SJSA1 (cell line): ENCODE data around the gene PRR16. TPM values are rescaled to one million over a fixed set of nuclear protein-coding genes. Genes with fewer than 3 reads are reported as not detected.
"Not testable (repeated sequence)": the region's sequence is repeated elsewhere in the genome, so short reads cannot be mapped to it uniquely, and the experiment has no call there.

Source experiments
- DNase-seq, 2 experiments: peaks; one replicate each; pipeline ENCODE4 v3.0.0-alpha.2; 2015 to 2020; ENCODE audit warnings: low spot score in 2 of 2, low read depth in 1 of 2
- H3K27ac ChIP-seq: fragments of 250-450 bp; sonication (Bioruptor Pico); 2 replicates; pipeline ENCODE4 v1.5.1; 2020; ENCODE audit warnings: mild to moderate bottlenecking, moderate library complexity
- H3K27me3 ChIP-seq: fragments of 250-450 bp; sonication (Bioruptor Pico); replicated peaks from 2 replicates; pipeline ENCODE4 v1.5.1; 2020; ENCODE audit warnings: mild to moderate bottlenecking, moderate library complexity
- H3K36me3 ChIP-seq: fragments of 250-450 bp; sonication (Bioruptor Pico); 2 replicates; pipeline ENCODE4 v1.5.1; 2020; ENCODE audit warnings: mild to moderate bottlenecking
- H3K4me1 ChIP-seq: fragments of 250-450 bp; sonication (Bioruptor Pico); replicated peaks from 2 replicates; pipeline ENCODE4 v1.6.1; 2021; ENCODE audit warnings: mild to moderate bottlenecking
- H3K4me3 ChIP-seq: fragments of 250-450 bp; sonication (Bioruptor Pico); 2 replicates; pipeline ENCODE4 v1.5.1; 2020; ENCODE audit warnings: mild to moderate bottlenecking
- H3K9me3 ChIP-seq: fragments of 250-450 bp; sonication (Bioruptor Pico); replicated peaks from 2 replicates; pipeline ENCODE4 v1.5.1; 2020; ENCODE audit warnings: mild to moderate bottlenecking
- total RNA-seq: library from RNA; depleted of rRNA; stranded (reverse); fragments of >200 nt; shearing (Covaris generic); gene quantifications from 2 replicates; pipeline ENCODE4 v1.2.3, GENCODE V29; 2014; rRNA removed

PRR16 gene
- 10.3 and 16.0 TPM in 2 replicates for total RNA-seq

DNA sequence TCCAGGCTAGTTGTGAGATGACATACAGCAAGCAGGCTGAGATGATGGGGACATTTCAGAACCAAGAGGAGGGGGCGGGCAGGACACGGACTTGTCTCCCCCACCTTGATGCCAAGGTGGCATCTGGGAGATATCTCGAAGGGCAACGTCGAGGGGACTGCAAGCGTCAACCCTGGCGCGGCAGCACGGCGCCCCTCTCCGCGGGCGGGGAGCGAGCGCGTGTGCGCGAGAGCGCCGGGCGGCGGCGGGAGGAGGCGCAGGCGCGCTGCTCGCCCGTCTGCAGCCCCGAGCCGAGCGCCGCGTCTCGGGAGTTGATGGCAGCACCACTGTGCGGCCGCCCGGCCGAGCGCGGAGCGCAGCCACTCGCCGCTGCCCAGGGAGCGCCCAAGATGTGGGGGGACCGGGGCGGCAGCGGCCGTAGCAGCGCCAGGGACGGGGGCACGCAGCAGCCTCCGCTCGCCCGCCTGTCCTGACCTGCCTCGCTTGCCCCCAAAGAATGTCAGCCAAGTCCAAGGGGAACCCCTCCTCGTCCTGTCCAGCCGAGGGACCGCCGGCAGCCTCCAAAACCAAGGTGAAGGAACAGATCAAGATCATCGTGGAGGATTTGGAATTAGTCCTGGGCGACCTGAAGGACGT, at the start of gene PRR16:
PRR16 (plus strand) TSS at position 310 of the 636 bp plus-strand sequence.
- Histone ChIP-seq H3K4me1 (peaks cover 13% of the 10 kb centered on the region), H3K4me3 (peak within 1 kb of the TSS; percentile 80), H3K36me3 (peaks cover 3% of the 10 kb centered on the region; the same call in 1 of the 2 replicates), H3K27me3 (no peaks in the 10 kb centered on the region), H3K9me3 (no peaks in the 10 kb centered on the region), H3K27ac (peak within 1 kb of the TSS; percentile 20; the same call in 1 of the 2 replicates)
- peak; percentile 76 to 85 for DNase-seq

DNA sequence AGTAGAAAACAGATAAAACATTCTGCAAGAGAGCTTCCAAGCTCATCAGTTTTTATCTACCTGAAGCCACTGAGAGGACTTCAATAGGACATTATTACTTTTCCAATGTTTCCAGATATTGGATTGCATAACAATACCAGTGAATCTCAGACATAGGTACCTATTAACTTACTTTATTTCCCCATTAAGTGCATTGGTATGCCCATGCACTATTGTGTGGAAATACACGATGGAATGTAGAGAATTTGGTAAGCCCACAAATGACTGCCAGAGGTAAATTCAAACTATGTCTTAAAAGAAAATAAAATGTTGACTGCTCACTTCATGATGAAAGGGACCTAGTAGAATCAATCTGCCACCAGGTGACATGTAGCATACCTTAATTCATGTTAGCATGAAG, 48.1 kb upstream of the PRR16 start:
- Histone ChIP-seq H3K27me3 (no peaks in the 10 kb centered on the region), H3K4me1 (peaks cover 15% of the 10 kb centered on the region), H3K9me3 (no peaks in the 10 kb centered on the region), H3K36me3 (no peaks in the 10 kb centered on the region), H3K4me3 (no peak overlapping the region), H3K27ac (no peak overlapping the region)
- peak in 1 of 2 experiments; percentile 16 for DNase-seq

GRCh38 chr5:120419127-120419526, 45.0 kb upstream of the PRR16 start:
- H3K4me1 ChIP-seq: peaks cover 7% of the 10 kb centered on the region
- H3K4me3 ChIP-seq: no peak overlapping the region
- no peak for DNase-seq
- no peak overlapping the region for H3K27ac ChIP-seq
- no peaks in the 10 kb centered on the region for H3K36me3 ChIP-seq
- H3K9me3 ChIP-seq: no peaks in the 10 kb centered on the region
- H3K27me3 ChIP-seq: no peaks in the 10 kb centered on the region

GRCh38 chr5:120426633-120427275, 37.3 kb upstream of the PRR16 start:
- DNase-seq, H3K9me3 ChIP-seq, H3K27me3 ChIP-seq, H3K4me1 ChIP-seq, H3K4me3 ChIP-seq, H3K27ac ChIP-seq, H3K36me3 ChIP-seq: not testable (repeated sequence)

GRCh38 chr5:120430572-120430971, 33.5 kb upstream of the PRR16 start:
- no peaks in the 10 kb centered on the region for H3K36me3 ChIP-seq
- DNase-seq: no peak
- no peaks in the 10 kb centered on the region for H3K4me1 ChIP-seq
- no peak overlapping the region for H3K27ac ChIP-seq
- H3K27me3 ChIP-seq: no peaks in the 10 kb centered on the region
- no peak overlapping the region for H3K4me3 ChIP-seq
- peaks cover 8% of the 10 kb centered on the region for H3K9me3 ChIP-seq

- H3K36me3 ChIP-seq: no peaks in the 10 kb centered on the region
- H3K27ac ChIP-seq: no peak overlapping the region
- DNase-seq: no peak
- peaks cover 8% of the 10 kb centered on the region for H3K9me3 ChIP-seq
- H3K27me3 ChIP-seq: no peaks in the 10 kb centered on the region
- H3K4me1 ChIP-seq: 0 out of 2 replicates have a peak, but pooled peaks cover 3% of the 10 kb centered on the region
- H3K4me3 ChIP-seq: no peak overlapping the region
Measured at GRCh38 chr5:120432861-120433260, 31.2 kb upstream of the PRR16 start.

DNA sequence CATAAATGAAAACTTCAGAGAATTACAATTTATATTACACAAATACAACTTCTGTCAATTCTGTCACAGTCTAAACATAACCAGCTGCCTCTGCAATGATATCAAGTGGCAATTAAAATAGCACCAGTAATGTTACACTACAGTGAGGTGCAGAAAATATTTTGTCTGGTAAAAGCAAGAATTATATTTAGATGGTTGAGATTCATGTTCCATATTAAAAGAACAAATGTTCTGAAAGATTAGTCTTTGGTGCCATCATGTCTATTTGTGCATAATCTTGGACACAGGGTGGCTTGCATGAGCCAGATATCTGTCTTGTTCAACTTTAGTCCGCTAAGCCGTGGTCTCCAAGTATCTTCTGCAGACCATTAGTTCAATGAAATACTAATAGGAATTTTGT, 29.0 kb upstream of the PRR16 start:
- no peak for DNase-seq
- Histone ChIP-seq H3K27ac (no peak overlapping the region), H3K27me3 (no peaks in the 10 kb centered on the region), H3K9me3 (peaks cover 8% of the 10 kb centered on the region), H3K4me1 (0 out of 2 replicates have a peak, but pooled peaks cover 3% of the 10 kb centered on the region), H3K36me3 (no peaks in the 10 kb centered on the region), H3K4me3 (no peak overlapping the region)

- DNase-seq: no peak
Measured at GRCh38 chr5:120436996-120437395, 27.1 kb upstream of the PRR16 start.

GRCh38 chr5:120442694-120443093, 21.4 kb upstream of the PRR16 start:
- no peaks in the 10 kb centered on the region for H3K9me3 ChIP-seq
- H3K27ac ChIP-seq: no peak overlapping the region
- peaks cover 25% of the 10 kb centered on the region for H3K4me1 ChIP-seq
- no peak for DNase-seq
- no peaks in the 10 kb centered on the region for H3K27me3 ChIP-seq
- H3K4me3 ChIP-seq: no peak overlapping the region
- no peaks in the 10 kb centered on the region for H3K36me3 ChIP-seq

More at GRCh38 chr5:120436996-120437395, 27.1 kb upstream of the PRR16 start:
- H3K27ac ChIP-seq: no peak overlapping the region
- no peaks in the 10 kb centered on the region for H3K27me3 ChIP-seq
- H3K36me3 ChIP-seq: no peaks in the 10 kb centered on the region
- H3K4me3 ChIP-seq: no peak overlapping the region
- H3K4me1 ChIP-seq: 0 out of 2 replicates have a peak, but pooled peaks cover 3% of the 10 kb centered on the region
- H3K9me3 ChIP-seq: no peaks in the 10 kb centered on the region

DNA sequence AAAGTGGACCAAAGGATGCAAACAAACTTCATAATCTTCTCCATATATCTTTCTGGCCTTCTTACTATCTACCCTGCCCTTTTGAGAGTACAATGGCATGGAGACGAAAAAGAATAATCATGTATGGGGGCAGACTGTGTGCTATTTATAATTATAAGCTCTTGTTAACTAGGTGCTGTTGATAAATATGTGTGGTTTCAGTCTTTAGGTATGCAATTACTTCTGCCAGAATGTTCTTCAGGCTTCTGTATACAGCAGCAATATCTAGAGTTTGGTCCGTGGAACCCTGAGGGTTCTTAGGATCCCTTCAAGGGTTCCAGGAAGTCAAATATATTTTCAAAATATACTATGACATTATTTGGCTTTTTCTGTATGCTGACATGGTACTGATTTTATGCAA, 20.5 kb upstream of the PRR16 start:
- H3K4me1 ChIP-seq: peaks cover 34% of the 10 kb centered on the region
- no peak overlapping the region for H3K4me3 ChIP-seq
- H3K36me3 ChIP-seq: no peaks in the 10 kb centered on the region
- no peaks in the 10 kb centered on the region for H3K9me3 ChIP-seq
- no peak for DNase-seq
- H3K27me3 ChIP-seq: no peaks in the 10 kb centered on the region
- H3K27ac ChIP-seq: no peak overlapping the region

DNA sequence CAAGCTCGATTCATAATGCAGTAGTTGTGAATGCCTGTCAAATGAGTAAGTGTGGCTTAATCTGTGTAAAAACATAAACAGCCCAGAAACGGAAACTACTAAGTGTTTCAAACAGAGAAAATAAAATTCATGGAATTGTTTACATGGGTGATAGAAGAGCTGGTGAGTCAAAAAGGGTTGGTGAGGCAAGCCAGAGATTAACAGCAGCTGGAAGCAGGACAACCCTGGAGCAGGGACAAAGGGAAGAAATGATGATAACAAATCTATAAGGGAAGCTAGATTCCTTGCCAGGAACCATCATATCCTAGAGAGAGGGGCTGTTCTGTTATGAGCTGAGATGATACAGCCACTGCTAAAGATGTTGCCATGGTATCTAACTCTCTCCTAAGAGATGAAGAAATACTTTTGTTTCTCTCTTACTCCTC, 18.0 kb upstream of the PRR16 start:
- H3K27me3 ChIP-seq: no peaks in the 10 kb centered on the region
- peaks cover 46% of the 10 kb centered on the region for H3K4me1 ChIP-seq
- H3K9me3 ChIP-seq: no peaks in the 10 kb centered on the region
- H3K36me3 ChIP-seq: no peaks in the 10 kb centered on the region
- no peak overlapping the region for H3K4me3 ChIP-seq
- peak; percentile 83 to 95 for DNase-seq
- H3K27ac ChIP-seq: peak overlapping the region; percentile 62

DNA sequence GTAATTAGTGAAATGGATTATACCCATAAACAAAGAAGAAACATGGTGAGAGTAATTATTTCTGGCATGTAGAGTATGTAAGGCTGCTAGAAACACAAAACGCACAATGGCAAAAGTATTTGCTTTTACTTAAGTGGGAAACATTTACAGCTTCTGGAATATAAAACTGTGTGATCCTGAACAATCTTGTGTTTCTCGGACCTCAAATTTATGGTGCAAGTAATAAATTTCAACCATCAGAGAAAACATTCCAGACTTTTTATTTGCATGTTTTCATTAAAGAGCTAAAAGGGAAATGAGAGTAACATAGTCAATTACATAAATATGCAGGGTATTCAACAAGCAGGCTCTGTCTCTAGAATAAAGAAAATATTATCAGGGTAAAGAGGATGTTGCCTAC, 17.2 kb upstream of the PRR16 start:
- DNase-seq: peak in 1 of 2 experiments; percentile 62
- peak overlapping the region; percentile 62 for H3K27ac ChIP-seq

GRCh38 chr5:120447706-120448239, 16.3 kb upstream of the PRR16 start:
- peak in 1 of 2 experiments; percentile 55 for DNase-seq
- no peaks in the 10 kb centered on the region for H3K9me3 ChIP-seq
- H3K27ac ChIP-seq: peak overlapping the region; percentile 62
- no peaks in the 10 kb centered on the region for H3K36me3 ChIP-seq
- no peak overlapping the region for H3K4me3 ChIP-seq
- peaks cover 55% of the 10 kb centered on the region for H3K4me1 ChIP-seq
- no peaks in the 10 kb centered on the region for H3K27me3 ChIP-seq

More for the DNA sequence above, 17.2 kb upstream of the PRR16 start:
- Histone ChIP-seq H3K9me3 (no peaks in the 10 kb centered on the region), H3K27me3 (no peaks in the 10 kb centered on the region), H3K36me3 (no peaks in the 10 kb centered on the region), H3K4me1 (peaks cover 47% of the 10 kb centered on the region), H3K4me3 (no peak overlapping the region)

GRCh38 chr5:120449501-120449900, 14.6 kb upstream of the PRR16 start:
- H3K36me3 ChIP-seq: no peaks in the 10 kb centered on the region
- no peaks in the 10 kb centered on the region for H3K27me3 ChIP-seq
- H3K4me1 ChIP-seq: peaks cover 71% of the 10 kb centered on the region
- DNase-seq: no peak
- no peak overlapping the region for H3K4me3 ChIP-seq
- H3K9me3 ChIP-seq: no peaks in the 10 kb centered on the region
- H3K27ac ChIP-seq: no peak overlapping the region
